ENCODE data around the gene MAP3K4.

DNA sequence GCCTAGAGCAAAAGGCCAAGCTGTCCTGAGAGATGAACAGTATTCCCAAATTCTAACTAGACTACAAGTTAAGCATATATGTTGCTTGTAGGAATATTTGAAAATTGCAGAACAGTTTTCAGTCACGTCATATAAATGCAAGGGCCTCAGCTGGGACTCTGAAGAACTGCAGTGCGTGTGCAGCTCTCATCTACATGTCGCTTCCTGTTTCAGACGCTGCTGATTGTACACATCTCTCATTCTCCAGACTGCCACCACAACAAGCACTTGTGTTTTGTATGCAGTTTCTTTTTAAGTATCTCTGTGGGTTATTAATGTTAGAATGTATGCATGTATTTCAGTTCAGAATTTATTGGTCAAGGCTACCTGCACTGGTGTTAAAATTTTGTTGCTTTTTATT, 119.7 kb downstream of the MAP3K4 start:
- TF ChIP-seq, protein P1, sequence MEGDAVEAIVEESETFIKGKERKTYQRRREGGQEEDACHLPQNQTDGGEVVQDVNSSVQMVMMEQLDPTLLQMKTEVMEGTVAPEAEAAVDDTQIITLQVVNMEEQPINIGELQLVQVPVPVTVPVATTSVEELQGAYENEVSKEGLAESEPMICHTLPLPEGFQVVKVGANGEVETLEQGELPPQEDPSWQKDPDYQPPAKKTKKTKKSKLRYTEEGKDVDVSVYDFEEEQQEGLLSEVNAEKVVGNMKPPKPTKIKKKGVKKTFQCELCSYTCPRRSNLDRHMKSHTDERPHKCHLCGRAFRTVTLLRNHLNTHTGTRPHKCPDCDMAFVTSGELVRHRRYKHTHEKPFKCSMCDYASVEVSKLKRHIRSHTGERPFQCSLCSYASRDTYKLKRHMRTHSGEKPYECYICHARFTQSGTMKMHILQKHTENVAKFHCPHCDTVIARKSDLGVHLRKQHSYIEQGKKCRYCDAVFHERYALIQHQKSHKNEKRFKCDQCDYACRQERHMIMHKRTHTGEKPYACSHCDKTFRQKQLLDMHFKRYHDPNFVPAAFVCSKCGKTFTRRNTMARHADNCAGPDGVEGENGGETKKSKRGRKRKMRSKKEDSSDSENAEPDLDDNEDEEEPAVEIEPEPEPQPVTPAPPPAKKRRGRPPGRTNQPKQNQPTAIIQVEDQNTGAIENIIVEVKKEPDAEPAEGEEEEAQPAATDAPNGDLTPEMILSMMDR (IDR thresholded peaks at IDR 0.05) = no peak
- TF ChIP-seq POLR2A (IDR thresholded peaks at IDR 0.05) = no peak

Data from esophagus squamous epithelium (tissue), 4 donors.